GM18909 (cell line): ENCODE results near the gene HIPK1.
"Not testable (repeated sequence)": the region's sequence is repeated elsewhere in the genome, so short reads cannot be mapped to it uniquely, and the experiment has no call there.

Source experiments
- ATAC-seq: cut with Tn5 transposase; IDR thresholded peaks from one replicate; pipeline ENCODE4 v1.9.1; 2021; ENCODE audit warnings: mild to moderate bottlenecking; ENCODE audit not compliant: unreplicated experiment, poor library complexity

Gene HIPK1

GRCh38 chr1:114000406-114000805, 71.3 kb downstream of the HIPK1 start:
- no peak for ATAC-seq

- no peak for ATAC-seq
Observed at GRCh38 chr1:114002492-114003239, 73.5 kb downstream of the HIPK1 start.

- no peak for ATAC-seq
Observed at GRCh38 chr1:114003431-114003830, 74.3 kb downstream of the HIPK1 start.

GRCh38 chr1:114006825-114007224, 77.7 kb downstream of the HIPK1 start:
- not testable (repeated sequence) for ATAC-seq

- no peak for ATAC-seq
Observed at GRCh38 chr1:114008480-114008941, 79.4 kb downstream of the HIPK1 start.

GRCh38 chr1:114008993-114009392, 79.9 kb downstream of the HIPK1 start:
- ATAC-seq = no peak

GRCh38 chr1:114009393-114009792, 80.3 kb downstream of the HIPK1 start:
- ATAC-seq = no peak

- ATAC-seq = no peak
Observed at GRCh38 chr1:114010433-114011184, 81.5 kb downstream of the HIPK1 start.

GRCh38 chr1:114011796-114012195, 82.7 kb downstream of the HIPK1 start:
- ATAC-seq = no peak

GRCh38 chr1:114015075-114015474, 86.0 kb downstream of the HIPK1 start:
- no peak for ATAC-seq

GRCh38 chr1:114019724-114020123, 90.6 kb downstream of the HIPK1 start:
- ATAC-seq = not testable (repeated sequence)

GRCh38 chr1:114021665-114022099, 92.6 kb downstream of the HIPK1 start:
- no peak for ATAC-seq

GRCh38 chr1:114022877-114023276, 93.8 kb downstream of the HIPK1 start:
- ATAC-seq = no peak

GRCh38 chr1:114023377-114023776, 94.3 kb downstream of the HIPK1 start:
- ATAC-seq = no peak

- no peak for ATAC-seq
Observed at GRCh38 chr1:114024049-114024448, 94.9 kb downstream of the HIPK1 start.

- ATAC-seq = no peak
Observed at GRCh38 chr1:114025609-114026401, 96.7 kb downstream of the HIPK1 start.

- ATAC-seq = no peak
Observed at GRCh38 chr1:114026797-114027196, 97.7 kb downstream of the HIPK1 start.
